ENCODE results near the gene VWA7. TPM values are rescaled to one million over a fixed set of nuclear protein-coding genes. Genes with fewer than 3 reads are reported as not detected.

VWA7 gene
- total RNA-seq, 4 donors from 2014 or later = 0.36 to 1.6 (median 0.56) TPM; not detected in 1

GRCh38 chr6:31729979-31730630 is 47.0 kb downstream of the VWA7 start:
- TF ChIP-seq CTCF (IDR thresholded peaks at IDR 0.05) = no peak
- ATAC-seq (ENCODE audit: low FRiP score) = peak; percentile 79

GRCh38 chr6:31729515-31729978 is 47.6 kb downstream of the VWA7 start:
- peak in 1 of 3 donors; percentile 11 for TF ChIP-seq CTCF (IDR thresholded peaks at IDR 0.05)
- DNase-seq (ENCODE audit: low spot score) = peak; percentile 88
- ATAC-seq (ENCODE audit: low FRiP score) = peak; percentile 87

More at GRCh38 chr6:31729979-31730630, 47.0 kb downstream of the VWA7 start:
- DNase-seq (ENCODE audit: low spot score) = peak; percentile 88

- ATAC-seq (ENCODE audit: low FRiP score) = peak; percentile 8
- no peak for TF ChIP-seq CTCF (IDR thresholded peaks at IDR 0.05)
- no peak for DNase-seq (ENCODE audit: low spot score)
Observed at GRCh38 chr6:31728767-31729514, 48.2 kb downstream of the VWA7 start, which contains the start of gene DDAH2. DDAH2 (minus strand) TSS chr6:31729299; CDS start chr6:31729161, 138 bp downstream.

- no peak for TF ChIP-seq CTCF (IDR thresholded peaks at IDR 0.05)
- ATAC-seq (ENCODE audit: low FRiP score) (no peak), DNase-seq (ENCODE audit: low spot score) (no peak)
Observed at GRCh38 chr6:31727717-31728671, 49.1 kb downstream of the VWA7 start.

- no peak for DNase-seq (ENCODE audit: low spot score)
- no peak for TF ChIP-seq CTCF (IDR thresholded peaks at IDR 0.05)
- ATAC-seq (ENCODE audit: low FRiP score) = no peak
Observed at GRCh38 chr6:31727034-31727716, 50.0 kb downstream of the VWA7 start.

Data from omental fat pad (tissue), 4 donors.